ENCODE results near the gene CD1E.

The CD1E gene

DNA sequence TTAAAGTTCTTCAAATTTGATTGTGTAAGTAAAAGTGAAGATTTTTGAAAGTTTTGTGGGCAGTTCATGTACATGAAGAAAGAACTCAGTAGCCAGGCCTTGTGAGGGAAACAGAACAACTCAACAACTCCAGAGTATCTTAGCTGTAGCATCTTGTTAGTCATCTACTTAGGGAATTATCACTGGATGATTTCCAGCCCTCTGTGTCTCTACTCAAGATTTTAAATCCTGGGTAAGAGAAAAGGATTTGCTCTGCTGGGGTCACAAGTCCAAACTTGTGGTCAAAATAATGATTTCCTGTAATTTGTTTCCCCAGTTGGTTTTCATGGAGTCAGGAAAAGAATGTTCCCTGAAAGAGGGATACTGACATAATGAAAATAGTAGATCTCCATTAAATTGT lies 37.4 kb downstream of the CD1E start:
- Histone ChIP-seq H3K27me3 (replicated peaks; ENCODE audit: insufficient read depth, low read length) (no peaks in the 10 kb centered on the region), H3K9me3 (replicated peaks; ENCODE audit: insufficient read depth, low read length) (no peaks in the 10 kb centered on the region), H3K27ac (ENCODE audit: low read length) (no peak overlapping the region), H3K9me2 (replicated peaks; ENCODE audit: insufficient read depth, low read length) (no peaks in the 10 kb centered on the region), H3K36me3 (replicated peaks; ENCODE audit: insufficient read depth, low read length) (no peaks in the 10 kb centered on the region), H3K9ac (ENCODE audit: low read length) (no peak overlapping the region), H3K79me2 (ENCODE audit: low read length) (no peaks in the 10 kb centered on the region), H3K4me2 (ENCODE audit: low read depth, low read length) (no peak overlapping the region), H2AFZ (ENCODE audit: low read length) (no peak overlapping the region), H3F3A (ENCODE audit: insufficient read depth, low read length) (no peaks in the 10 kb centered on the region), H3K4me1 (ENCODE audit: low read length) (no peaks in the 10 kb centered on the region), H3K4me3 (ENCODE audit: low read length) (no peak overlapping the region), H4K20me1 (ENCODE audit: insufficient read depth, low read length) (no peaks in the 10 kb centered on the region)
- DNase-seq = no peak
- TF ChIP-seq, protein P1, sequence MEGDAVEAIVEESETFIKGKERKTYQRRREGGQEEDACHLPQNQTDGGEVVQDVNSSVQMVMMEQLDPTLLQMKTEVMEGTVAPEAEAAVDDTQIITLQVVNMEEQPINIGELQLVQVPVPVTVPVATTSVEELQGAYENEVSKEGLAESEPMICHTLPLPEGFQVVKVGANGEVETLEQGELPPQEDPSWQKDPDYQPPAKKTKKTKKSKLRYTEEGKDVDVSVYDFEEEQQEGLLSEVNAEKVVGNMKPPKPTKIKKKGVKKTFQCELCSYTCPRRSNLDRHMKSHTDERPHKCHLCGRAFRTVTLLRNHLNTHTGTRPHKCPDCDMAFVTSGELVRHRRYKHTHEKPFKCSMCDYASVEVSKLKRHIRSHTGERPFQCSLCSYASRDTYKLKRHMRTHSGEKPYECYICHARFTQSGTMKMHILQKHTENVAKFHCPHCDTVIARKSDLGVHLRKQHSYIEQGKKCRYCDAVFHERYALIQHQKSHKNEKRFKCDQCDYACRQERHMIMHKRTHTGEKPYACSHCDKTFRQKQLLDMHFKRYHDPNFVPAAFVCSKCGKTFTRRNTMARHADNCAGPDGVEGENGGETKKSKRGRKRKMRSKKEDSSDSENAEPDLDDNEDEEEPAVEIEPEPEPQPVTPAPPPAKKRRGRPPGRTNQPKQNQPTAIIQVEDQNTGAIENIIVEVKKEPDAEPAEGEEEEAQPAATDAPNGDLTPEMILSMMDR (IDR thresholded peaks at IDR 0.05; ENCODE audit: low read length) = no peak
- TF ChIP-seq EZH2phosphoT487 (IDR thresholded peaks at IDR 0.05; ENCODE audit: low read length) = no peak
- no peak for TF ChIP-seq EZH2 (optimal IDR thresholded peaks at IDR 0.05; ENCODE audit: low read depth, low read length)

DNA sequence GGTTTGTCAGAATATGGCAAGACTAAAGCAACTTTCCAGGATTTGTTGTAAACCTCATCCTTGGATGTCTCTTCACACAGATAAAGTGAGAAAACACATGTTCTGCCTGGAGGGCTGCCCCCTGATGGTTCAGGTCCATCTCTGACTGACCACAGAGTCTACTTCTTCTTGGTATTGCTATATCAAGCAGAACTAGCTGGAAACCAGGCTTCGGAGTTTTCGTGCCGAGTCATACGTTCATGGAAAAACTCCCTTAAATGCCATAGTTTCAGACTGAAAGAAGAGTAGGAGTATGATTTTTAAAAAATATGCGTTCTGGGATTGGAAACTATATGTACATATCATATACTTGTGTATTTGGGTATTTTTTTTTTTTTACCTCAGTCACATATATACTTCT lies 39.8 kb downstream of the CD1E start:
- Histone ChIP-seq H3K4me2 (ENCODE audit: low read depth, low read length) (no peak overlapping the region), H3K4me3 (ENCODE audit: low read length) (no peak overlapping the region), H3K36me3 (replicated peaks; ENCODE audit: insufficient read depth, low read length) (no peaks in the 10 kb centered on the region), H3K79me2 (ENCODE audit: low read length) (no peaks in the 10 kb centered on the region), H3K9me3 (replicated peaks; ENCODE audit: insufficient read depth, low read length) (no peaks in the 10 kb centered on the region), H3K4me1 (ENCODE audit: low read length) (no peaks in the 10 kb centered on the region), H2AFZ (ENCODE audit: low read length) (no peak overlapping the region), H3F3A (ENCODE audit: insufficient read depth, low read length) (no peaks in the 10 kb centered on the region), H3K9me2 (replicated peaks; ENCODE audit: insufficient read depth, low read length) (no peaks in the 10 kb centered on the region), H3K9ac (ENCODE audit: low read length) (no peak overlapping the region), H3K27ac (ENCODE audit: low read length) (no peak overlapping the region), H3K27me3 (replicated peaks; ENCODE audit: insufficient read depth, low read length) (no peaks in the 10 kb centered on the region), H4K20me1 (ENCODE audit: insufficient read depth, low read length) (no peaks in the 10 kb centered on the region)
- TF ChIP-seq, protein P1 (IDR thresholded peaks at IDR 0.05; ENCODE audit: low read length) = no peak
- TF ChIP-seq EZH2 (optimal IDR thresholded peaks at IDR 0.05; ENCODE audit: low read depth, low read length) = no peak
- TF ChIP-seq EZH2phosphoT487 (IDR thresholded peaks at IDR 0.05; ENCODE audit: low read length) = no peak
- no peak for DNase-seq

GRCh38 chr1:158396646-158397045 lies 43.0 kb downstream of the CD1E start:
- no peak overlapping the region for H2AFZ ChIP-seq (ENCODE audit: low read length)
- H3K9ac ChIP-seq (ENCODE audit: low read length) = no peak overlapping the region
- no peaks in the 10 kb centered on the region for H3K36me3 ChIP-seq (replicated peaks; ENCODE audit: insufficient read depth, low read length)
- H3K4me3 ChIP-seq (ENCODE audit: low read length) = no peak overlapping the region
- no peaks in the 10 kb centered on the region for H3K9me2 ChIP-seq (replicated peaks; ENCODE audit: insufficient read depth, low read length)
- no peak overlapping the region for H3K4me2 ChIP-seq (ENCODE audit: low read depth, low read length)
- DNase-seq = no peak
- H3F3A ChIP-seq (ENCODE audit: insufficient read depth, low read length) = no peaks in the 10 kb centered on the region
- no peak for TF ChIP-seq EZH2phosphoT487 (IDR thresholded peaks at IDR 0.05; ENCODE audit: low read length)
- no peak for TF ChIP-seq EZH2 (optimal IDR thresholded peaks at IDR 0.05; ENCODE audit: low read depth, low read length)
- TF ChIP-seq, protein P1 (IDR thresholded peaks at IDR 0.05; ENCODE audit: low read length) = no peak
- no peaks in the 10 kb centered on the region for H3K9me3 ChIP-seq (replicated peaks; ENCODE audit: insufficient read depth, low read length)
- no peak overlapping the region for H3K27ac ChIP-seq (ENCODE audit: low read length)
- no peaks in the 10 kb centered on the region for H3K79me2 ChIP-seq (ENCODE audit: low read length)
- H3K27me3 ChIP-seq (replicated peaks; ENCODE audit: insufficient read depth, low read length) = no peaks in the 10 kb centered on the region
- H4K20me1 ChIP-seq (ENCODE audit: insufficient read depth, low read length) = no peaks in the 10 kb centered on the region
- H3K4me1 ChIP-seq (ENCODE audit: low read length) = no peaks in the 10 kb centered on the region

Data from MM.1S (cell line).